Skeletal muscle tissue (tissue), 4 donors: ENCODE measurements around the gene MNX1. TPM values are rescaled to one million over a fixed set of nuclear protein-coding genes. Genes with fewer than 3 reads are reported as not detected.

Experiments used
- H3K27ac ChIP-seq: one replicate; pipeline ENCODE4 v1.7.0; 2013; ENCODE audit warnings: mild to moderate bottlenecking, low read depth, low read length, inconsistent platforms
- H3K27me3 ChIP-seq, 3 donors: one replicate each; pipeline ENCODE4 v1.7.0; 2013; ENCODE audit warnings: low read length in 3 of 3; ENCODE audit not compliant: control insufficient read depth in 3 of 3, insufficient read depth in 3 of 3
- H3K36me3 ChIP-seq, 3 donors: one replicate each; pipeline ENCODE4 v1.7.0; 2013; ENCODE audit warnings: low read length in 3 of 3; ENCODE audit not compliant: control insufficient read depth in 3 of 3, insufficient read depth in 3 of 3
- H3K4me1 ChIP-seq, 3 donors: one replicate each; pipeline ENCODE4 v1.7.0; 2013; ENCODE audit warnings: low read length in 3 of 3, mild to moderate bottlenecking in 3 of 3; ENCODE audit not compliant: control insufficient read depth in 3 of 3, insufficient read depth in 3 of 3
- H3K4me3 ChIP-seq, 3 donors: one replicate each; pipeline ENCODE4 v1.7.0; 2013; ENCODE audit warnings: low read length in 3 of 3
- H3K9ac ChIP-seq, 3 donors: one replicate each; pipeline ENCODE4 v1.7.0; 2013; ENCODE audit warnings: low read length in 3 of 3, mild to moderate bottlenecking in 3 of 3, moderate library complexity in 2 of 3, low read depth in 1 of 3
- H3K9me3 ChIP-seq, 3 donors: one replicate each; pipeline ENCODE4 v1.7.0; 2013; ENCODE audit warnings: low read length in 3 of 3; ENCODE audit not compliant: control insufficient read depth in 3 of 3
- total RNA-seq: library from RNA; depleted of rRNA; stranded (reverse); fragments of >200 nt; gene quantifications from one replicate; pipeline ENCODE4 v1.2.3, GENCODE V29; 2014
- donor health status: Osteomylitis.

Gene MNX1
- total RNA-seq: not detected

GRCh38 chr7:157010588-157011332 lies at the start of gene MNX1:
Gene MNX1 (minus strand): TSS chr7:157010663. CDS start chr7:157010350, 313 bp downstream.
- Histone ChIP-seq H3K27me3 (peaks cover 84 to 91% (median 90%) of the 10 kb centered on the region in 3 donors), H3K27ac (no peak within 1 kb of the TSS), H3K4me3 (peak within 1 kb of the TSS in 2 of 3 donors; percentile 65 to 68), H3K9me3 (no peaks in the 10 kb centered on the region), H3K36me3 (no peaks in the 10 kb centered on the region), H3K9ac (peak within 1 kb of the TSS in 2 of 3 donors; percentile 57 to 59), H3K4me1 (peaks cover 4 to 16% (median 14%) of the 10 kb centered on the region in 3 donors)

GRCh38 chr7:157059534-157059933 lies 49.1 kb upstream of the MNX1 start:
- no peaks in the 10 kb centered on the region for H3K4me1 ChIP-seq
- H3K4me3 ChIP-seq: no peak overlapping the region
- no peak overlapping the region for H3K27ac ChIP-seq
- H3K27me3 ChIP-seq: peaks cover 12 to 24% (median 22%) of the 10 kb centered on the region in 3 donors
- no peaks in the 10 kb centered on the region for H3K36me3 ChIP-seq
- no peak overlapping the region for H3K9ac ChIP-seq
- peaks cover 2 to 6% (median 3%) of the 10 kb centered on the region in 3 donors for H3K9me3 ChIP-seq

- Histone ChIP-seq H3K4me3 (no peak overlapping the region), H3K9me3 (peaks cover 2 to 6% (median 3%) of the 10 kb centered on the region in 3 donors), H3K9ac (no peak overlapping the region), H3K4me1 (no peaks in the 10 kb centered on the region), H3K36me3 (no peaks in the 10 kb centered on the region), H3K27ac (no peak overlapping the region), H3K27me3 (peaks cover 12 to 24% (median 22%) of the 10 kb centered on the region in 3 donors)
Observed at GRCh38 chr7:157058701-157059100, 48.2 kb upstream of the MNX1 start.

- Histone ChIP-seq H3K4me1 (no peaks in the 10 kb centered on the region), H3K4me3 (no peak overlapping the region), H3K27me3 (peaks cover 12 to 24% (median 22%) of the 10 kb centered on the region in 3 donors), H3K9ac (no peak overlapping the region), H3K27ac (no peak overlapping the region), H3K36me3 (no peaks in the 10 kb centered on the region), H3K9me3 (peaks cover 2 to 6% (median 3%) of the 10 kb centered on the region in 3 donors)
Observed at GRCh38 chr7:157058068-157058467, 47.6 kb upstream of the MNX1 start.

- peaks cover 0 to 5% (median 3%) of the 10 kb centered on the region in 3 donors for H3K9me3 ChIP-seq
- no peak overlapping the region for H3K4me3 ChIP-seq
- H3K27ac ChIP-seq: no peak overlapping the region
- no peaks in the 10 kb centered on the region for H3K4me1 ChIP-seq
- peaks cover 12 to 24% (median 22%) of the 10 kb centered on the region in 3 donors for H3K27me3 ChIP-seq
- H3K36me3 ChIP-seq: no peaks in the 10 kb centered on the region
- no peak overlapping the region for H3K9ac ChIP-seq
Observed at GRCh38 chr7:157056957-157057902, 46.8 kb upstream of the MNX1 start.

- Histone ChIP-seq H3K9ac (no peak overlapping the region), H3K4me1 (no peaks in the 10 kb centered on the region), H3K27me3 (peaks cover 12 to 24% (median 22%) of the 10 kb centered on the region in 3 donors), H3K27ac (no peak overlapping the region), H3K4me3 (no peak overlapping the region), H3K9me3 (no peaks in the 10 kb centered on the region), H3K36me3 (no peaks in the 10 kb centered on the region)
Observed at GRCh38 chr7:157056246-157056645, 45.8 kb upstream of the MNX1 start.

GRCh38 chr7:157054927-157055326 lies 44.5 kb upstream of the MNX1 start:
- Histone ChIP-seq H3K9ac (no peak overlapping the region), H3K27me3 (peaks cover 12 to 24% (median 24%) of the 10 kb centered on the region in 3 donors)

GRCh38 chr7:157053118-157053517 lies 42.7 kb upstream of the MNX1 start:
- Histone ChIP-seq H3K4me3 (no peak overlapping the region), H3K27ac (no peak overlapping the region), H3K9me3 (no peaks in the 10 kb centered on the region), H3K27me3 (peaks cover 12 to 24% (median 17%) of the 10 kb centered on the region in 3 donors), H3K4me1 (no peaks in the 10 kb centered on the region), H3K9ac (no peak overlapping the region), H3K36me3 (no peaks in the 10 kb centered on the region)

More at GRCh38 chr7:157054927-157055326, 44.5 kb upstream of the MNX1 start:
- Histone ChIP-seq H3K4me1 (no peaks in the 10 kb centered on the region), H3K27ac (no peak overlapping the region), H3K4me3 (no peak overlapping the region), H3K9me3 (no peaks in the 10 kb centered on the region), H3K36me3 (no peaks in the 10 kb centered on the region)

GRCh38 chr7:157047148-157047547 lies 36.7 kb upstream of the MNX1 start:
- Histone ChIP-seq H3K9me3 (no peaks in the 10 kb centered on the region), H3K36me3 (no peaks in the 10 kb centered on the region), H3K4me3 (no peak overlapping the region), H3K27me3 (peaks cover 8 to 15% (median 14%) of the 10 kb centered on the region in 3 donors), H3K4me1 (no peaks in the 10 kb centered on the region), H3K9ac (no peak overlapping the region), H3K27ac (no peak overlapping the region)
